Ishikawa (cell line): ENCODE measurements around the gene SMIM23.

Experiments used
- CREB1 ChIP-seq: IDR thresholded peaks from 2 replicates; pipeline ENCODE4 v1.6.1; 2012; ENCODE audit warnings: low read depth
- EGR1 ChIP-seq: IDR thresholded peaks from 2 replicates; pipeline ENCODE4 v1.6.1; 2012
- FOXM1 ChIP-seq: IDR thresholded peaks from 2 replicates; pipeline ENCODE4 v1.6.1; 2012; ENCODE audit warnings: low read depth, borderline replicate concordance
- TCF12 ChIP-seq: IDR thresholded peaks from 2 replicates; pipeline ENCODE4 v1.6.1; 2012; ENCODE audit warnings: low read depth
- TEAD4 ChIP-seq: IDR thresholded peaks from 2 replicates; pipeline ENCODE4 v1.6.1; 2012
- YY1 ChIP-seq: IDR thresholded peaks from 2 replicates; pipeline ENCODE4 v1.6.1; 2012; ENCODE audit warnings: low read depth
- TF ChIP-seq, protein P1 (sequence below): IDR thresholded peaks from 2 replicates; pipeline ENCODE4 v1.6.1; 2012; ENCODE audit warnings: low read depth, mild to moderate bottlenecking
- TF ChIP-seq, protein P2 (sequence below): IDR thresholded peaks from 2 replicates; pipeline ENCODE4 v1.6.1; 2012
- TF ChIP-seq, protein P3 (sequence below): IDR thresholded peaks from 2 replicates; pipeline ENCODE4 v1.6.1; 2012

Gene SMIM23

DNA sequence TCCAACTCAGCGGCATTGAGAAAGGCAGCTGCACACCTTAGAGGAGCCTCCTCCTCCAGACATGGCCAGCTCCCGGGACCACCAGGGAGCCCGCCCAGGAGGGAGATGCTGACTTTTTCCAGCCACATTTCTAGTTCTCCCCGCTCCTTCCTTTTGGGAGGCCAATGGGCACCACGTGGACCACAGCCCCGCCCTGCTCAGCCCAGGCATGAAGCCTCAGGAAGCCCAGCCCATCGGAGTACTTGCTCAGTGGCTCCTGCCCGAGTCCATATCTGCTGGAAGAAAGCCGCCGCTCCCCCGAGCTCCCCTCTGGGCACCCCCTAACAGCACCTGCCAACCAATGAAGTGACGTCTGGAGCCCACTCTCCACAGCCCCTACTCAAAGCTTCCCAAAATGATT lies 52.4 kb downstream of the SMIM23 start:
- TF ChIP-seq, protein P1, sequence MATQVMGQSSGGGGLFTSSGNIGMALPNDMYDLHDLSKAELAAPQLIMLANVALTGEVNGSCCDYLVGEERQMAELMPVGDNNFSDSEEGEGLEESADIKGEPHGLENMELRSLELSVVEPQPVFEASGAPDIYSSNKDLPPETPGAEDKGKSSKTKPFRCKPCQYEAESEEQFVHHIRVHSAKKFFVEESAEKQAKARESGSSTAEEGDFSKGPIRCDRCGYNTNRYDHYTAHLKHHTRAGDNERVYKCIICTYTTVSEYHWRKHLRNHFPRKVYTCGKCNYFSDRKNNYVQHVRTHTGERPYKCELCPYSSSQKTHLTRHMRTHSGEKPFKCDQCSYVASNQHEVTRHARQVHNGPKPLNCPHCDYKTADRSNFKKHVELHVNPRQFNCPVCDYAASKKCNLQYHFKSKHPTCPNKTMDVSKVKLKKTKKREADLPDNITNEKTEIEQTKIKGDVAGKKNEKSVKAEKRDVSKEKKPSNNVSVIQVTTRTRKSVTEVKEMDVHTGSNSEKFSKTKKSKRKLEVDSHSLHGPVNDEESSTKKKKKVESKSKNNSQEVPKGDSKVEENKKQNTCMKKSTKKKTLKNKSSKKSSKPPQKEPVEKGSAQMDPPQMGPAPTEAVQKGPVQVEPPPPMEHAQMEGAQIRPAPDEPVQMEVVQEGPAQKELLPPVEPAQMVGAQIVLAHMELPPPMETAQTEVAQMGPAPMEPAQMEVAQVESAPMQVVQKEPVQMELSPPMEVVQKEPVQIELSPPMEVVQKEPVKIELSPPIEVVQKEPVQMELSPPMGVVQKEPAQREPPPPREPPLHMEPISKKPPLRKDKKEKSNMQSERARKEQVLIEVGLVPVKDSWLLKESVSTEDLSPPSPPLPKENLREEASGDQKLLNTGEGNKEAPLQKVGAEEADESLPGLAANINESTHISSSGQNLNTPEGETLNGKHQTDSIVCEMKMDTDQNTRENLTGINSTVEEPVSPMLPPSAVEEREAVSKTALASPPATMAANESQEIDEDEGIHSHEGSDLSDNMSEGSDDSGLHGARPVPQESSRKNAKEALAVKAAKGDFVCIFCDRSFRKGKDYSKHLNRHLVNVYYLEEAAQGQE = no peak
- TF ChIP-seq TCF12 = no peak
- TF ChIP-seq TEAD4 = no peak
- no peak for TF ChIP-seq YY1
- TF ChIP-seq, protein P2, sequence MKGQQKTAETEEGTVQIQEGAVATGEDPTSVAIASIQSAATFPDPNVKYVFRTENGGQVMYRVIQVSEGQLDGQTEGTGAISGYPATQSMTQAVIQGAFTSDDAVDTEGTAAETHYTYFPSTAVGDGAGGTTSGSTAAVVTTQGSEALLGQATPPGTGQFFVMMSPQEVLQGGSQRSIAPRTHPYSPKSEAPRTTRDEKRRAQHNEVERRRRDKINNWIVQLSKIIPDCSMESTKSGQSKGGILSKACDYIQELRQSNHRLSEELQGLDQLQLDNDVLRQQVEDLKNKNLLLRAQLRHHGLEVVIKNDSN = peak; percentile 43
- no peak for TF ChIP-seq FOXM1
- TF ChIP-seq EGR1 = no peak

GRCh38 chr5:171839112-171839511 lies 53.5 kb downstream of the SMIM23 start:
- no peak for TF ChIP-seq EGR1
- TF ChIP-seq, protein P3, sequence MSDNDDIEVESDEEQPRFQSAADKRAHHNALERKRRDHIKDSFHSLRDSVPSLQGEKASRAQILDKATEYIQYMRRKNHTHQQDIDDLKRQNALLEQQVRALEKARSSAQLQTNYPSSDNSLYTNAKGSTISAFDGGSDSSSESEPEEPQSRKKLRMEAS = no peak
- TF ChIP-seq TCF12 = no peak
- TF ChIP-seq CREB1 = no peak

- TF ChIP-seq, protein P3 = no peak
- no peak for TF ChIP-seq YY1
- TF ChIP-seq, protein P2 = peak; percentile 74
These were observed 54.4 kb downstream of the SMIM23 start for GRCh38 chr5:171840066-171840465.
